K562 (cell line): ENCODE data around the gene ETS1. TPM values are rescaled to one million over a fixed set of nuclear protein-coding genes. Genes with fewer than 3 reads are reported as not detected.

ENCODE experiments used
- ATAC-seq: fragments of 200-7000 bp; cut with Tn5 transposase; 3 replicates; pipeline ENCODE4 v1.9.1; 2020; ENCODE audit warnings: moderate library complexity
- BruUV-seq: library from RNA; stranded (reverse); fragments of 400-500 nt; replicated peaks from 2 replicates; lab custom pipeline; 2021; lab: Mats Ljungman, UMichigan
- CTCF ChIA-PET: fragments of 300-600 bp; formaldehyde crosslinking; extraction: SDS; loops from one replicate; lab custom pipeline; 2021; ENCODE audit warnings: low intra/inter-chr PET ratio; lab: Yijun Ruan, JAX
- POLR2A ChIA-PET: fragments of 300-600, 350-650 bp; sonication (Branson Sonifier 250); formaldehyde crosslinking; extraction: SDS; loops from one replicate; lab custom pipeline; 2021; ENCODE audit warnings: antibody characterized with exemption, inconsistent platforms; lab: Yijun Ruan, JAX
- DNase-seq, 4 experiments: peaks; one replicate each; pipeline versions ENCODE4 v3.0.0 to v3.0.0-alpha.2; 2011 to 2018; ENCODE audit warnings: low spot score in 3 of 4, mixed read lengths in 3 of 4; ENCODE audit errors: extremely low read depth in 1 of 4
- FAIRE-seq: peaks from 2 replicates; lab custom pipeline; 2011; peaks lifted over from hg19 to GRCh38; lab: Jason Lieb, UNC
- H2AFZ ChIP-seq: 2 replicates; pipeline ENCODE4 v1.6.0; 2011; ENCODE audit warnings: low read depth, low read length, control low read depth, inconsistent platforms
- H3K27ac ChIP-seq: fragments of 200-600 bp; 3 replicates; pipeline ENCODE4 v1.8.0; 2011; ENCODE audit warnings: low read depth, mild to moderate bottlenecking, control low read depth, inconsistent platforms, low read length, moderate library complexity, mixed read lengths; ENCODE audit errors: extremely low read depth
- H3K27me3 ChIP-seq, 2 experiments: fragments of 300-600 bp in 1 of 2; 2 replicates in 1 of 2; 3 replicates in 1 of 2; pipeline versions ENCODE4 v1.6.0 to v1.8.0; 2011; ENCODE audit warnings: inconsistent platforms in 2 of 2, low read length in 2 of 2, mild to moderate bottlenecking in 1 of 2, mixed read lengths in 1 of 2, moderate library complexity in 1 of 2; ENCODE audit not compliant: control insufficient read depth in 2 of 2, insufficient read depth in 2 of 2
- H3K36me3 ChIP-seq: fragments of 300-600 bp; 3 replicates; pipeline ENCODE4 v1.8.0; 2011; ENCODE audit warnings: mild to moderate bottlenecking, low read length, inconsistent platforms; ENCODE audit not compliant: control insufficient read depth, insufficient read depth
- H3K4me1 ChIP-seq, 2 experiments: fragments of 200-600 bp in 1 of 2; replicated peaks in 1 of 2; 2 replicates in 1 of 2; 3 replicates in 1 of 2; pipeline versions ENCODE4 v1.5.1 to v1.8.0; 2011; ENCODE audit warnings: inconsistent platforms in 2 of 2, low read length in 2 of 2, mild to moderate bottlenecking in 1 of 2, mixed read lengths in 1 of 2, moderate library complexity in 1 of 2; ENCODE audit not compliant: control insufficient read depth in 2 of 2, insufficient read depth in 2 of 2
- H3K4me2 ChIP-seq: 2 replicates; pipeline ENCODE4 v1.6.1; 2011; ENCODE audit warnings: low read length, control low read depth, inconsistent platforms, mixed read lengths; ENCODE audit not compliant: insufficient read depth
- H3K4me3 ChIP-seq: fragments of 200-600 bp; sonication (generic), shearing (Covaris generic); 2 replicates; pipeline ENCODE4 v1.5.1; 2016; ENCODE audit warnings: control low read depth, inconsistent platforms
- H3K79me2 ChIP-seq: fragments of 200-600 bp; 3 replicates; pipeline ENCODE4 v1.8.0; 2011; ENCODE audit warnings: low read length, inconsistent platforms; ENCODE audit not compliant: control insufficient read depth, insufficient read depth
- H3K9ac ChIP-seq, 2 experiments: 2 replicates each; pipeline versions ENCODE4 v1.6.0 to v1.6.1; 2011; ENCODE audit warnings: low read depth in 2 of 2, low read length in 2 of 2, control low read depth in 1 of 2, inconsistent platforms in 1 of 2, mild to moderate bottlenecking in 1 of 2, mixed read lengths in 1 of 2; ENCODE audit not compliant: insufficient read depth in 1 of 2
- H3K9me1 ChIP-seq: one replicate; pipeline ENCODE4 v1.6.0; 2011; ENCODE audit warnings: inconsistent platforms, mild to moderate bottlenecking, low read length, moderate library complexity; ENCODE audit not compliant: control insufficient read depth, insufficient read depth
- H3K9me3 ChIP-seq: replicated peaks from 2 replicates; pipeline ENCODE4 v1.5.1; 2011; ENCODE audit warnings: low read depth, low read length, inconsistent platforms; ENCODE audit not compliant: control insufficient read depth, insufficient read depth
- H4K20me1 ChIP-seq: replicated peaks from 2 replicates; pipeline ENCODE4 v1.6.1; 2011; ENCODE audit warnings: low read length, inconsistent platforms, mixed read lengths; ENCODE audit not compliant: control insufficient read depth, insufficient read depth
- HDAC8 ChIP-seq: fragments of 450-650 bp; IDR thresholded peaks from 2 replicates; pipeline ENCODE4 v1.6.1; 2016; ENCODE audit warnings: mild to moderate bottlenecking, missing genetic modification characterization, moderate library complexity, missing compliant biosample characterization
- HNRNPUL1 ChIP-seq: fragments of 200-400 bp; formaldehyde crosslinking; IDR thresholded peaks from 2 replicates; pipeline ENCODE4 v1.6.1; 2017; ENCODE audit warnings: low read length
- KDM4B ChIP-seq, 2 experiments: fragments of 450-650 bp in 1 of 2; sonication (generic) in 1 of 2; IDR thresholded peaks; 2 replicates each; pipeline ENCODE4 v1.6.1; 2016 to 2017; ENCODE audit warnings: borderline replicate concordance in 2 of 2, antibody characterized with exemption in 1 of 2, low read depth in 1 of 2, mild to moderate bottlenecking in 1 of 2
- MYNN ChIP-seq, 2 experiments: sonication (generic); formaldehyde crosslinking in 1 of 2; IDR thresholded peaks; 2 replicates each; pipeline versions ENCODE4 v1.5.0 to v1.6.1; 2016 to 2020; ENCODE audit warnings: antibody characterized with exemption in 1 of 2, missing genetic modification reagents in 1 of 2
- NUFIP1 ChIP-seq: fragments of 450-650 bp; IDR thresholded peaks from 2 replicates; pipeline ENCODE4 v1.6.1; 2018; ENCODE audit not compliant: partially characterized antibody
- POLR2G ChIP-seq: fragments of 200-400 bp; formaldehyde crosslinking; IDR thresholded peaks from 2 replicates; pipeline ENCODE4 v1.6.1; 2017; ENCODE audit warnings: low read depth, mild to moderate bottlenecking, antibody characterized with exemption, low read length, moderate library complexity
- POLR2H ChIP-seq: IDR thresholded peaks from 2 replicates; pipeline ENCODE4 v1.6.1; 2016; ENCODE audit warnings: missing genetic modification characterization, low read depth, mild to moderate bottlenecking, control low read depth, missing compliant biosample characterization, moderate library complexity
- PYGO2 ChIP-seq: fragments of 450-650 bp; IDR thresholded peaks from 2 replicates; pipeline ENCODE4 v1.6.1; 2016; ENCODE audit warnings: mild to moderate bottlenecking, missing genetic modification characterization, moderate library complexity, missing compliant biosample characterization
- TAF7 ChIP-seq: fragments of 450-650 bp; IDR thresholded peaks from 2 replicates; pipeline ENCODE4 v1.6.1; 2016; ENCODE audit warnings: missing genetic modification characterization, missing compliant biosample characterization
- TAF9B ChIP-seq: fragments of 450-650 bp; IDR thresholded peaks from 2 replicates; pipeline ENCODE4 v1.6.1; 2018; ENCODE audit warnings: mild to moderate bottlenecking; ENCODE audit not compliant: partially characterized antibody
- THRAP3 ChIP-seq: fragments of 450-650 bp; IDR thresholded peaks from 2 replicates; pipeline ENCODE4 v1.6.1; 2016; ENCODE audit warnings: mild to moderate bottlenecking, inconsistent platforms, borderline replicate concordance
- ZFX ChIP-seq: sonication (generic); formaldehyde crosslinking; IDR thresholded peaks from 2 replicates; pipeline ENCODE4 v1.8.0; 2022; ENCODE audit warnings: mild to moderate bottlenecking, missing genetic modification reagents, moderate library complexity
- ZNF354B ChIP-seq: fragments of 250-450 bp; sonication (Bioruptor Pico); IDR thresholded peaks from 2 replicates; pipeline ENCODE4 v1.4.0; 2020
- ZNF79 ChIP-seq: fragments of 250-450 bp; sonication (Bioruptor Pico); IDR thresholded peaks from 2 replicates; pipeline ENCODE4 v1.4.0; 2020; ENCODE audit warnings: low read depth, mild to moderate bottlenecking, moderate library complexity
- WGBS: fragments of 100-300 bp; shearing (Covaris generic); methylation state at CpG from one replicate; pipeline ENCODE4 v1.1.6; 2016; ENCODE audit warnings: low coverage, mixed read lengths; ENCODE audit not compliant: insufficient coverage; ENCODE audit errors: missing lambda C conversion rate; 5-methylcytosine and 5-hydroxymethylcytosine counted together
- in situ Hi-C: fragments of 300-500 bp; cut with MboI; formaldehyde crosslinking; loops from 4 replicates; pipeline ENCODE4 v1.15.0; 2018; ENCODE audit warnings: inconsistent platforms, mixed read lengths
- intact Hi-C: fragments of 100-400 bp; cut with micrococcal nuclease; formaldehyde crosslinking; loops from 2 replicates; pipeline ENCODE4 v1.14.2; 2022
- polyA plus RNA-seq, 8 experiments: library from polyadenylated mRNA; depleted of rRNA in 4 of 8; stranded (reverse) in 5 of 8; unstranded in 3 of 8; fragments of >200 nt; fragmentation: Nextera tagmentation in 2 of 8; fragmentation: Illumina TruSeq in 1 of 8; extraction: Ambion mirVana in 2 of 8; extraction: Trizol in 1 of 8; gene quantifications; 2 replicates each; pipeline versions ENCODE4 v1.2.1 to v1.2.3, GENCODE V29; 2011 to 2014; ENCODE audit warnings: inconsistent platforms in 1 of 8, missing spikeins in 1 of 8
- total RNA-seq, 7 experiments: library from RNA; depleted of rRNA in 6 of 7; stranded (reverse); fragments of >200 nt in 6 of 7; fragmentation: Illumina TruSeq in 2 of 7; extraction: Trizol in 2 of 7; gene quantifications; 2 replicates each; pipeline versions ENCODE4 v1.2.1 to v1.2.3, GENCODE V29; 2011 to 2021; ENCODE audit warnings: low replicate concordance in 1 of 7
- TF ChIP-seq, protein P1 (sequence below): fragments of 450-650 bp; formaldehyde crosslinking; IDR thresholded peaks from 2 replicates; pipeline ENCODE4 v1.4.0; 2020; ENCODE audit warnings: mild to moderate bottlenecking, moderate library complexity
- TF ChIP-seq, protein P2 (sequence below): fragments of 250-450 bp; sonication (Bioruptor Pico); IDR thresholded peaks from 2 replicates; pipeline ENCODE4 v1.6.1; 2021; ENCODE audit warnings: mild to moderate bottlenecking
- TF ChIP-seq, protein P3 (sequence below): fragments of 250-450 bp; sonication (Bioruptor Pico); IDR thresholded peaks from 2 replicates; pipeline ENCODE4 v1.4.0; 2020

The ETS1 gene
- total and polyA plus RNA-seq, 9 of the 15 experiments (the other 6 are each of a cell fraction or from before 2014, with no cell fraction given): 0.04 to 1.4 (median 0.23) TPM

DNA sequence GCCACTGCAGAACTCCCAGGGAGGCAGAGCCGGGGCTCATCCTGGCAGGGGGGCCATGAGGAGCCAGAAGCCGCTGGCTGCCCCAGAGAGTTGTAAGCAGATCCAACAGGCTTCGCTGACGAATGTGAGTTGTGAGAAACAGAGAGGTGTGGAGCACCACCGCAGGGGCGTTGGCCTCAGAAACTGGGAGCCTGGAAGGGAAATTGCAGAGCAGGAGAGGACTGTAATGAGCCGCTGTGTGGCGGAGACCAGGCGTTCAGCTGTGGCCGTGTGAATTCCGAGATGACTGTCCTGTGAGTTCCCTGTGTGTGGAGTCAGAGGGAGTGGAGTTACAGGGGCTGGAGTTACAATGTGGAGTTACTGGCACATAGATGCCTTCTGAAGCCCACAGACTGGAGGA is 27.7 kb upstream of the ETS1 start:
- in situ Hi-C loops (no loop called here), intact Hi-C loops (no loop called here)
- Histone ChIP-seq H4K20me1 (0 out of 2 replicates have a peak, but pooled peaks cover 3% of the 10 kb centered on the region), H3K4me1 (no peaks in the 10 kb centered on the region; a peak in 1 of 5 replicates), H3K27ac (no peak overlapping the region), H3K27me3 (peaks cover 0 to 6% of the 10 kb centered on the region in 2 experiments; a peak in 1 of 5 replicates), H2AFZ (no peak overlapping the region), H3K9ac (no peak overlapping the region), H3K9me3 (no peaks in the 10 kb centered on the region), H3K4me2 (no peak overlapping the region), H3K9me1 (no peaks in the 10 kb centered on the region), H3K36me3 (no peaks in the 10 kb centered on the region), H3K4me3 (no peak overlapping the region), H3K79me2 (no peaks in the 10 kb centered on the region)
- CTCF ChIA-PET: no interaction called here
- DNase-seq: no peak
- POLR2A ChIA-PET: no interaction called here
- ATAC-seq: no peak
- no TSS peak for BruUV-seq
- no peak for TF ChIP-seq ZFX (CRISPR knock-in tag)
- TF ChIP-seq, protein P1, sequence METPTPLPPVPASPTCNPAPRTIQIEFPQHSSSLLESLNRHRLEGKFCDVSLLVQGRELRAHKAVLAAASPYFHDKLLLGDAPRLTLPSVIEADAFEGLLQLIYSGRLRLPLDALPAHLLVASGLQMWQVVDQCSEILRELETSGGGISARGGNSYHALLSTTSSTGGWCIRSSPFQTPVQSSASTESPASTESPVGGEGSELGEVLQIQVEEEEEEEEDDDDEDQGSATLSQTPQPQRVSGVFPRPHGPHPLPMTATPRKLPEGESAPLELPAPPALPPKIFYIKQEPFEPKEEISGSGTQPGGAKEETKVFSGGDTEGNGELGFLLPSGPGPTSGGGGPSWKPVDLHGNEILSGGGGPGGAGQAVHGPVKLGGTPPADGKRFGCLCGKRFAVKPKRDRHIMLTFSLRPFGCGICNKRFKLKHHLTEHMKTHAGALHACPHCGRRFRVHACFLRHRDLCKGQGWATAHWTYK (CRISPR knock-in tag): no peak
- TF ChIP-seq PYGO2 (tag): no peak
- no peak for TF ChIP-seq NUFIP1
- no peak for TF ChIP-seq HNRNPUL1
- TF ChIP-seq, protein P2, sequence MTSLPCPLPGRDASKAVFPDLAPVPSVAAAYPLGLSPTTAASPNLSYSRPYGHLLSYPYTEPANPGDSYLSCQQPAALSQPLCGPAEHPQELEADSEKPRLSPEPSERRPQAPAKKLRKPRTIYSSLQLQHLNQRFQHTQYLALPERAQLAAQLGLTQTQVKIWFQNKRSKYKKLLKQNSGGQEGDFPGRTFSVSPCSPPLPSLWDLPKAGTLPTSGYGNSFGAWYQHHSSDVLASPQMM (CRISPR knock-in tag): no peak
- TF ChIP-seq THRAP3: no peak
- no peak for TF ChIP-seq KDM4B (IDR thresholded peaks at IDR 0.05; ENCODE audit: borderline replicate concordance in 2 of 2, low read depth in 1 of 2)
- TF ChIP-seq, protein P3, sequence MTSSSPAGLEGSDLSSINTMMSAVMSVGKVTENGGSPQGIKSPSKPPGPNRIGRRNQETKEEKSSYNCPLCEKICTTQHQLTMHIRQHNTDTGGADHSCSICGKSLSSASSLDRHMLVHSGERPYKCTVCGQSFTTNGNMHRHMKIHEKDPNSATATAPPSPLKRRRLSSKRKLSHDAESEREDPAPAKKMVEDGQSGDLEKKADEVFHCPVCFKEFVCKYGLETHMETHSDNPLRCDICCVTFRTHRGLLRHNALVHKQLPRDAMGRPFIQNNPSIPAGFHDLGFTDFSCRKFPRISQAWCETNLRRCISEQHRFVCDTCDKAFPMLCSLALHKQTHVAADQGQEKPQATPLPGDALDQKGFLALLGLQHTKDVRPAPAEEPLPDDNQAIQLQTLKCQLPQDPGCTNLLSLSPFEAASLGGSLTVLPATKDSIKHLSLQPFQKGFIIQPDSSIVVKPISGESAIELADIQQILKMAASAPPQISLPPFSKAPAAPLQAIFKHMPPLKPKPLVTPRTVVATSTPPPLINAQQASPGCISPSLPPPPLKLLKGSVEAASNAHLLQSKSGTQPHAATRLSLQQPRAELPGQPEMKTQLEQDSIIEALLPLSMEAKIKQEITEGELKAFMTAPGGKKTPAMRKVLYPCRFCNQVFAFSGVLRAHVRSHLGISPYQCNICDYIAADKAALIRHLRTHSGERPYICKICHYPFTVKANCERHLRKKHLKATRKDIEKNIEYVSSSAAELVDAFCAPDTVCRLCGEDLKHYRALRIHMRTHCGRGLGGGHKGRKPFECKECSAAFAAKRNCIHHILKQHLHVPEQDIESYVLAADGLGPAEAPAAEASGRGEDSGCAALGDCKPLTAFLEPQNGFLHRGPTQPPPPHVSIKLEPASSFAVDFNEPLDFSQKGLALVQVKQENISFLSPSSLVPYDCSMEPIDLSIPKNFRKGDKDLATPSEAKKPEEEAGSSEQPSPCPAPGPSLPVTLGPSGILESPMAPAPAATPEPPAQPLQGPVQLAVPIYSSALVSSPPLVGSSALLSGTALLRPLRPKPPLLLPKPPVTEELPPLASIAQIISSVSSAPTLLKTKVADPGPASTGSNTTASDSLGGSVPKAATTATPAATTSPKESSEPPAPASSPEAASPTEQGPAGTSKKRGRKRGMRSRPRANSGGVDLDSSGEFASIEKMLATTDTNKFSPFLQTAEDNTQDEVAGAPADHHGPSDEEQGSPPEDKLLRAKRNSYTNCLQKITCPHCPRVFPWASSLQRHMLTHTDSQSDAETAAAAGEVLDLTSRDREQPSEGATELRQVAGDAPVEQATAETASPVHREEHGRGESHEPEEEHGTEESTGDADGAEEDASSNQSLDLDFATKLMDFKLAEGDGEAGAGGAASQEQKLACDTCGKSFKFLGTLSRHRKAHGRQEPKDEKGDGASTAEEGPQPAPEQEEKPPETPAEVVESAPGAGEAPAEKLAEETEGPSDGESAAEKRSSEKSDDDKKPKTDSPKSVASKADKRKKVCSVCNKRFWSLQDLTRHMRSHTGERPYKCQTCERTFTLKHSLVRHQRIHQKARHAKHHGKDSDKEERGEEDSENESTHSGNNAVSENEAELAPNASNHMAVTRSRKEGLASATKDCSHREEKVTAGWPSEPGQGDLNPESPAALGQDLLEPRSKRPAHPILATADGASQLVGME: no peak
- TF ChIP-seq TAF7 (tag): no peak
- TF ChIP-seq MYNN (IDR thresholded peaks at IDR 0.05): no peak
- no peak for TF ChIP-seq MYNN (CRISPR knock-in tag; IDR thresholded peaks at IDR 0.05)
- no peak for TF ChIP-seq TAF9B
- TF ChIP-seq POLR2H (tag): no peak
- TF ChIP-seq ZNF354B: no peak
- TF ChIP-seq HDAC8 (tag): no peak
- TF ChIP-seq ZNF79 (CRISPR knock-in tag): no peak
- TF ChIP-seq POLR2G: no peak
- FAIRE-seq: no peak
- WGBS: 0% methylated on average over 11 of the region's 11 CpGs
